GM12872 (cell line): ENCODE results near the gene FRMD1.

ENCODE experiments used
- TF ChIP-seq, protein P1 (sequence below): IDR thresholded peaks from 3 replicates; pipeline ENCODE4 v1.5.1; 2011; ENCODE audit warnings: low read depth, mild to moderate bottlenecking, low read length, moderate library complexity; ENCODE audit not compliant: insufficient read depth

Gene FRMD1

DNA sequence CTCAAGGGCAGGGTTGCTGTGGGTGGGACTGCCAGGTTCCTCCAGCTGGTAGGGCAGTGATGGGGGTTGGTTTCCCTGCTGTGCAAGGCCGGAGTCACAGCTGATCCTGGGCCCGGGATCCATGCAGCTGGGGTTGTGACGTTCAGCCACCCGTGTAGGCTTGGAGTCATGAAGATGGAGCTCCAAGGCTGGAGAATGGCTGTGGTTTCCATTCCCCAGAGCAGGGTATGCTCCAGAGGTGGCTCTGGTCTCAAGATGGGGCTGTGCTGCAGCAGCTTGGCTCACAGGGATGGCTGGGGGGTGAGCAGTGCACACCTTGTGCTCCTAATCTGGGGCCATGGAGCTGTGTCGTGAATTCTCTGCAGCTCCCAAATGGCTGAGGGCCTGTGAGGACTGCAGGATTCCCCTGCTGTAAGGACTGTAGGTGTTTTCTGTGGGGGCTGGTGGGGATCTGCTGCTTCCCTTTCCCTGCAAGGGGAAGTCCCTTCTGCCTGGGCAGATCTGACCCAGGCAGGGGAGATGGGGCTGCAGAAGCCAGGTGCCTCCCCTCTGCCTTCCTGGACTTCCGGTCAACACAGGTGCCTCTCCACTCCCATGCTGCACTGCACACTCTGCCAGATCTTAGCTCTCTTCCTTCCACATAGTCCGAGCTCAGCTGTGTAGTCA, 65.6 kb downstream of the FRMD1 start:
- TF ChIP-seq, protein P1, sequence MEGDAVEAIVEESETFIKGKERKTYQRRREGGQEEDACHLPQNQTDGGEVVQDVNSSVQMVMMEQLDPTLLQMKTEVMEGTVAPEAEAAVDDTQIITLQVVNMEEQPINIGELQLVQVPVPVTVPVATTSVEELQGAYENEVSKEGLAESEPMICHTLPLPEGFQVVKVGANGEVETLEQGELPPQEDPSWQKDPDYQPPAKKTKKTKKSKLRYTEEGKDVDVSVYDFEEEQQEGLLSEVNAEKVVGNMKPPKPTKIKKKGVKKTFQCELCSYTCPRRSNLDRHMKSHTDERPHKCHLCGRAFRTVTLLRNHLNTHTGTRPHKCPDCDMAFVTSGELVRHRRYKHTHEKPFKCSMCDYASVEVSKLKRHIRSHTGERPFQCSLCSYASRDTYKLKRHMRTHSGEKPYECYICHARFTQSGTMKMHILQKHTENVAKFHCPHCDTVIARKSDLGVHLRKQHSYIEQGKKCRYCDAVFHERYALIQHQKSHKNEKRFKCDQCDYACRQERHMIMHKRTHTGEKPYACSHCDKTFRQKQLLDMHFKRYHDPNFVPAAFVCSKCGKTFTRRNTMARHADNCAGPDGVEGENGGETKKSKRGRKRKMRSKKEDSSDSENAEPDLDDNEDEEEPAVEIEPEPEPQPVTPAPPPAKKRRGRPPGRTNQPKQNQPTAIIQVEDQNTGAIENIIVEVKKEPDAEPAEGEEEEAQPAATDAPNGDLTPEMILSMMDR, result no peak

DNA sequence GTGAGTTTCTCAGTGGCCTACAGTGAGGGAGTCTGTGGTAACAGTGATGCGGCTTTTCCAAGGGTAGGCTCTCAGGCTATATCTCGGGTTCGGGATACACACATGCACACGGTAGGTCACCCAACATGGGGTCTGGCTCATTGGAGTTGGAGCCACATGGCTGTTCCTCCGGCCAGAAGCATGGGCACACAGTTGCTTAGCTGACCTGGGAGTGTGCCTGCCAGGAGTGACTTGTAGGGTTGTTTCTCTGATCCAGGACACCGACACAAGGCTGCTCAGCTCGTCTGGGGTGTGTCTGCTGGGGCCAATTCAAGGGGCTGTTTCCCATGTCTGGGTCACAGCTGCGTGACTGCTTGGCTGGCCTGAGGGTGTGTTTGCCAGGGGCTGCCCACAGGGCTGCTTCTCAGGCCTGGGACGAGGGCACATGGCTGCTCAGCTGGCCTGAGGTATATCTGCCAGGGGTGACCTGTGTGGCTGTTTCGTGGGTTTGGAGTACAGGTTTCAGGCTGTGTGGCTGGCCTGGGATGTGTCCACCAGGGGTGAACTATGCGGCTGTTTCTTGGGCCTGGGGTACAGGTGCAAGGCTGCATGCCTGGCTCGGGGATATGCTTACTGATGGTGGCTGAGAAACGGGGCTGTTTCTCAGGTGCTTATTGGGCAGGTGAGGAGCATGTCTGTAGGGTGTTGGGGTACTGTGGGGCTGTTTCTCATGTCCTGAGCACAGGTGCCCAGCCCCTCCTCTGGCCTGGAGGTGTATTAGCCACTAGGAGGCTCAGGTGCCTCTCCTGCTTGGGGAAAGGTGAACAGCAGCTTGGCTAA, 66.4 kb downstream of the FRMD1 start:
- TF ChIP-seq, protein P1, result no peak

DNA sequence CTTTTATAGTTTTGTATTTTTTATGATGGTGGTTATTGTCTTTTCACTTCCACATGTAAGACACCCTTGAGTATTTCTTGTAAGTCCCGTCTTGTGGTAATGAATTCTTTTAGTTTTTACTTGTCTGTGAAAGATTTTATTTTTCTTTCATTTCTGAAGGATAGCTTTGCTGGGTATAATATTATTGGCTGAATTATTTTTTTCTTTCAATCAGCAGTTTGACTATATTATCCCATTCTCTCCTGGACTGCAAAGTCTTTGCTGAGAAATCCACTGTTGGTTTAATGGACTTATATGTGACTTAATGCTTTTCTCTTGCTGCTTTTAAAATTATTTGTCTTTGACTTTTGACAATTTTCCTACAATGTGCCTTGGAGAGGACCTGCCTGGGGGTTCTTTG, 67.7 kb downstream of the FRMD1 start:
- TF ChIP-seq, protein P1, result no peak

DNA sequence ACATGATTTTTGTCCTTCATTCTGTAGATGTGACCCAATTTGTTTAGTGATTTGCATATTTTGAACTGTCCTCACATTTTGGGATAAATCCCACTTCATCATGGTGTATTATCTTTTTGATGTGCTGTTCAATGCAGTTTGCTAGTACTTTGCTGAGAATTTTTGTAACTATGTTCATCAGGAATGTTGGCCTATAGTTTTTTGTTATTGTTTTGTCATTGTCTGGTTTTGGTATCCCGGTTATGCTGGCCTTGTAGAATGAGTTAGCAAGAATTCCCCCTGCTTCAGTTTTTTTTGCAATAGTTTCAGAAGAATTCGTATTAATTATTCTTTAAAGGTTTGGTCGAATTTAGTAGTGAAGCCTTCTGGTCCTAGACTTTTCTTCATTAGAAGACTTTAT, 69.7 kb downstream of the FRMD1 start:
- TF ChIP-seq, protein P1, result no peak

DNA sequence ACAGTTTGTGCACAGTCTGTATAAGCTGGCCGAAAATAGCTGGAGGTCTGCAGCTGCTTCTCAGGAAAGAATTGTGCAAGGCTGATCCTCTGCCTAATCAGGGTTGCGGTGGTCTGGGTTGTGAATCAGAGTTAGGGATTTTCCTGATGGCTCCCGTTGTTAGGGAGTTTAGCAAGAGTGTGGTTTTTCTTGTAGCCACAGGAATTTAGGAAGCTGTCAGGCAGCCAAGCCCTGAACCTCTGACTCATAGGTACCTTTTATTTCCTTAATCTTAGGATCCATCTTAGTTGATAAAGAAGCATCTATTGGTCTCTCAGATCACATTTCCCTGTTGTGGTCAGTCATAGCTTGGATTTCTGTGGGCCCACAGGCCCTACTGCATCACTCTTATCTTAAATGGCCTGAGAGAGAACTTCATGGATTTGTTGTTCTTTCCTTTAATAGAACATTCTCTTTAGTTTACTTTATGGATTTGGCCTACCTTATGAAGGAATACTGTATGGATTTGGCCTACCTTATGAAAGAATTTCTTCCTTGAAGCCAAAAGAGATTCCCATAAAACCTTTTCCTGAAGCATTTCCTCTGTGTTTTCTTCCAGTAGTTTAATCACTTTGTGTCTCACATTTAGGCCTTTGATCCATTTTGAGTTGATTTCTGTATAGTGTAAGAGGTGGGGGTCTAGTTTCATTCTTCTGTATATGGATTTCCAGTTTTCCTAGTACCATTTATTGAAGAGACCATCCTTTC, 71.2 kb downstream of the FRMD1 start:
- TF ChIP-seq, protein P1, result no peak

DNA sequence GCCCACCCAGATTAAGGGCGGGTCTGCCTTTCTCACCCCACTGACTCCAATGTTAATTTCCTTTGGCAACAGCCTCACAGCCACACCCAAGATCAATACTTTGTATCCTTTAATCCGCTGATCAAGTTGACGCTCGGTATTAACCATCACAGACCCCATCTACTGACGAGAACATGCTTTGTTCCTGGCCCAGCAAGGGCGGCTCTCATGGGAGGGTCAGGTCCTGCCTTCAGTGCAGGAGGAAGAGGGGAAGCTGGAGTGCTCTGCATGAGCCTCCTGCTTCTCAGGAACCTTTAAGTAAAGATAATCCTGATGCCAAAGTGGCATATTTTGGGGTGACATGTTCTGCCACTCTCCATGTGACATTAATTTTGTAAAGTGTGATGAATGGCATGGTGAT, 73.2 kb downstream of the FRMD1 start:
- TF ChIP-seq, protein P1, result no peak

DNA sequence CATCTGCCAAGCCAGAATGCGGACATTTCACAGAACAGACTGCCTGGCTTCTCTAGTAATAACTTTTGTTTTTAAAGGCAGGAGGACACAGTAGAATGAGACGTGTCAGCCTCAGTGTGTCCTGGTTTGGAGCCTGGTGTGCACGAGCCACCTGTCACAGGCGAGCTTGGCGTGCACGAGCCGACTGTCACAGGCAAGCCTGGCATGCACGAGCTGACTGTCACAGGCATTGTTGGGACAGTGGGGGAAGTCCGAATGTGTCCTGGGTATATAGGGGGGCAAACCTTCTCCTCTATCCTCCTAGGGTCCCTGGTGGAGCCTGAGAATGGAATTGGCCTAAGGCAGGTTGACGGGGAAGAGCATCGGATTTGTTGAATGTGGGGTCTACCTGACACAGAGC, 74.1 kb downstream of the FRMD1 start:
- TF ChIP-seq, protein P1, result no peak
